Peyer's patch (tissue), 4 donors: ENCODE data around the gene CPNE7.

Experiments
- POLR2A ChIP-seq, 2 donors: fragments of 450-650 bp; IDR thresholded peaks; one replicate each; pipeline ENCODE4 v1.5.1; 2017; ENCODE audit warnings: antibody characterized with exemption in 2 of 2, mild to moderate bottlenecking in 2 of 2, moderate library complexity in 2 of 2
- TF ChIP-seq, protein P1 (sequence below), 6 experiments: fragments of 450-650 bp in 4 of 6; fragments of 200-600 bp in 2 of 6; sonication (generic) in 1 of 6; IDR thresholded peaks; one replicate each; pipeline ENCODE4 v1.5.1; 2017 to 2019; ENCODE audit warnings: antibody characterized with exemption in 6 of 6, mild to moderate bottlenecking in 3 of 6, moderate library complexity in 1 of 6

DNA sequence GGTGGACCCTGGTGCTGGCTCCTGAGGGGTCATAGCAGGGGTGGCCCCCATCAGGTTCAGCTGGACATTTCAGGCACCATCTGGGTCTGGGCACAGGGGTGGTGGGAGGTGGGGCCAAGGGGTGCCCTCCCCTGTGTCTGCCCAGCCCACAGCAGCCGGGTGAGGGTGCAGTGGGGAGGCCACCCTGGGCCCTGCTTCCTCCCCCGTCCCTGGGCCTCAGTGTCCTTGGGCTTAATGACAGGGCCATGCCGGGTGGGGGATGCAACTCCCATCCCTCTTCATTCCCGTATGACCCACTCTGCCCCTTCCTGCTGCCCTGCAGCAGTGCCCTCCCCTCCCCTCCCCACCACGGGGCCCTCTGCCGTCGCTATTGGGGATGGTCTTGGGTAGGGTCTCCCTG lies 10.7 kb downstream of the CPNE7 start:
- TF ChIP-seq, protein P1, sequence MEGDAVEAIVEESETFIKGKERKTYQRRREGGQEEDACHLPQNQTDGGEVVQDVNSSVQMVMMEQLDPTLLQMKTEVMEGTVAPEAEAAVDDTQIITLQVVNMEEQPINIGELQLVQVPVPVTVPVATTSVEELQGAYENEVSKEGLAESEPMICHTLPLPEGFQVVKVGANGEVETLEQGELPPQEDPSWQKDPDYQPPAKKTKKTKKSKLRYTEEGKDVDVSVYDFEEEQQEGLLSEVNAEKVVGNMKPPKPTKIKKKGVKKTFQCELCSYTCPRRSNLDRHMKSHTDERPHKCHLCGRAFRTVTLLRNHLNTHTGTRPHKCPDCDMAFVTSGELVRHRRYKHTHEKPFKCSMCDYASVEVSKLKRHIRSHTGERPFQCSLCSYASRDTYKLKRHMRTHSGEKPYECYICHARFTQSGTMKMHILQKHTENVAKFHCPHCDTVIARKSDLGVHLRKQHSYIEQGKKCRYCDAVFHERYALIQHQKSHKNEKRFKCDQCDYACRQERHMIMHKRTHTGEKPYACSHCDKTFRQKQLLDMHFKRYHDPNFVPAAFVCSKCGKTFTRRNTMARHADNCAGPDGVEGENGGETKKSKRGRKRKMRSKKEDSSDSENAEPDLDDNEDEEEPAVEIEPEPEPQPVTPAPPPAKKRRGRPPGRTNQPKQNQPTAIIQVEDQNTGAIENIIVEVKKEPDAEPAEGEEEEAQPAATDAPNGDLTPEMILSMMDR (IDR thresholded peaks at IDR 0.05): no peak
- no peak for TF ChIP-seq POLR2A (IDR thresholded peaks at IDR 0.05)
